Myocyte (in vitro differentiated cells): Measurements from ENCODE around the gene KCNQ1. TPM values are rescaled to one million over a fixed set of nuclear protein-coding genes. Genes with fewer than 3 reads are reported as not detected.
A peak's percentile ranks its signal among the peaks of the same experiment; 100 is the strongest.

ENCODE experiments used
- DNase-seq: peaks from one replicate; pipeline ENCODE4 v3.0.0-alpha.2; 2012; ENCODE audit warnings: low read depth
- total RNA-seq: library from RNA; depleted of rRNA; stranded (reverse); fragments of >200 nt; gene quantifications from 2 replicates; pipeline ENCODE4 v1.2.3, GENCODE V29; 2014

The KCNQ1 gene
- total RNA-seq, 1 donor from 2014 or later = 0.32 TPM

DNA sequence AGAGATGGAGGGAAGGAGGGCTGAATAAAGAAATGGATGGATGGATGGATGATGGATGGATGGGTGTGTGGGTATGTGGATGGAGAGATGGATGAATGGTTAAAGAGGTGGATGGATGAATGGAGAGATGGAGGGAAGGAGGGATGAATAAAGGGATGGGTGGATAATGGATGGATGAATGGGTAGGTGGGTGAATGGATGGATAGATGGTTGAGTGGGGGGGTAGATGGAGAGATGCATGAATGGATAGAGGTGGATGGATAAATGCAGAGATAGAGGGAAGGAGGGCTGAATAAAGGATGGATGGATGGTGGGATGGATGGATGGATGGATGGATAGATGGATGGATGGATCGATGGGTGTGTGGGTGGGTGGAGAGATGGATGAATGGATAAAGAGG is 369.2 kb downstream of the KCNQ1 start:
- DNase-seq = no peak

- DNase-seq = peak; percentile 47
These were observed 369.9 kb downstream of the KCNQ1 start for GRCh38 chr11:2814751-2815150.

- DNase-seq = no peak
These were observed 371.1 kb downstream of the KCNQ1 start for GRCh38 chr11:2815762-2816496.

DNA sequence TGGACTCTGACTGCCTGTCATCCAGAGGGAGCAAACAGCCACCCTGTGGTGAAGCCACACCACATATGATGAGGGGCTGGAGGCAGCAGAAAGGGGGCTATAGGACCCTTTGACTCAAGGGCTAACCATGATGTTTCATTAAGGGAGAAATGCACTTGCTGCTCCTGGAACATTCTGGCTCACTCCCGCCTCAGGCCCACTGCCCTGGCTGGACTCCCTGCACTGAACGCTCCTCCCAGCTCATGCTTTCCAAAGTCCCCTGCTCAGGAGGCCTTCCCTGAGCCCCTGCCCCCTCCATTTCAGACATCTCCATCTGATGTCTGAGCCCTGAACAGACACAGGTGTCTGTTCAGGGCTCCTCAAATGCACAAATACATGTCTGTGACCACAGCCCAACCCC is 371.7 kb downstream of the KCNQ1 start:
- no peak for DNase-seq

GRCh38 chr11:2816941-2817421 is 372.2 kb downstream of the KCNQ1 start:
- peak; percentile 67 for DNase-seq

DNA sequence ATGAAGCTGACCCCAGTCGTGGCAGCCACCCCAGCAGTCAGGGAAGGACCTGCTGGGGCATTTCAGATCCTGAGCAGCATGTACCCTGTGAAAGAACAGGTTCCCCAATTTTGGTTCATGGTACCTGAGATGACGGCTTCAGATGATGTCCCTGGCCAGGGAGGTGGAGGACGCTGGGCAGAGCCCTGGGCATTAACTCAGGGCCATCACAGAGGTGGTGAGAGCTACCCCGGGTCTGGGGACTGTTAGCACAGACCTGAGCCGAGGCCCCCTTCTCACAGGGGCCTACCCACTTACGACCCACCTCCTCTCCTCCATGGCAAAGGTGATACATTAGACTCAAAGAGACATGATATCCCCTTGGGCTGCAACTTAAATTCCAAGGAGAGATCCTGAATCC is 372.6 kb downstream of the KCNQ1 start:
- no peak for DNase-seq

- DNase-seq = no peak
These were observed 373.2 kb downstream of the KCNQ1 start for GRCh38 chr11:2818021-2818420.

DNA sequence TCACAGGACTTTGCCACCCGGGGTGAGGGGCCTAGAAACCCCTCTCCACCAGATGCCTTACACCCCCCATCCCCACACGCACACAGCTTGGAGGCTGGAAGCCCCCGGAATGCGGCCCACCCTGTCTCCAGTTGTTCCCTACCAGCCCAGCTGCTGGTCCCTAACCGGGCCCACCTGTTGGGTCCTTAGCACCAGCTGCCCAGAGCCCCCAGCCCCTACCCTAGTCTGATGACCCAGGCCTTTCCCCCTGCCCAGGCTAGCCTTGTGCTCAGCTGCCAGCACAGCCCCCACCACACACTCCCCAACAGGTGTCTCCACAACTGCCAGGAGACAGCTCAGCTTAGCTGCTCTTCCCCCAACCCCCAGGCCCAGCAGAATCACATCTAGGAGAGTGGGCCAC is 373.7 kb downstream of the KCNQ1 start:
- DNase-seq = peak; percentile 81

GRCh38 chr11:2819316-2819715 is 374.5 kb downstream of the KCNQ1 start:
- no peak for DNase-seq

DNA sequence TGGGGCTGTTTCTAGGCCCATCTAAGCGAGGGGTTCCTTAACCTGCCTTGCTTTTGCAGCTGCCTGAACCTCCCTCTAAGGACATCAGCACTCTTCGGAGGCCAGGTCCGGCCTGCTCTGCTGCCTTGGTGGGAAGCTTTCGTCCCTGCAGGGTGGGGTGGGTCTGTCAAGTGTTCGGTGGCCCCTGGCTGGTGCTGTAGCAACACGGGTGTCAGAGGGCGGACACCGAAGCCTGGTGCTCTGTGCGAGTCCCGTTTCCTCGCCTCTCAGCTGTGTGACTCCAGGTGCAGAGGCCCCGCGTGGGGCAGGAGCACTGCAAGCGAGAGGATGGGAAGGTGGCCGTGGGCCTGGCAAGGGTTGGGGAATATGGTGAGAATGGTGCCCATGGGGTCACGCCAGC is 376.2 kb downstream of the KCNQ1 start:
- no peak for DNase-seq

GRCh38 chr11:2821891-2822290 is 377.1 kb downstream of the KCNQ1 start:
- no peak for DNase-seq

GRCh38 chr11:2824851-2825250 is 380.0 kb downstream of the KCNQ1 start:
- no peak for DNase-seq

DNA sequence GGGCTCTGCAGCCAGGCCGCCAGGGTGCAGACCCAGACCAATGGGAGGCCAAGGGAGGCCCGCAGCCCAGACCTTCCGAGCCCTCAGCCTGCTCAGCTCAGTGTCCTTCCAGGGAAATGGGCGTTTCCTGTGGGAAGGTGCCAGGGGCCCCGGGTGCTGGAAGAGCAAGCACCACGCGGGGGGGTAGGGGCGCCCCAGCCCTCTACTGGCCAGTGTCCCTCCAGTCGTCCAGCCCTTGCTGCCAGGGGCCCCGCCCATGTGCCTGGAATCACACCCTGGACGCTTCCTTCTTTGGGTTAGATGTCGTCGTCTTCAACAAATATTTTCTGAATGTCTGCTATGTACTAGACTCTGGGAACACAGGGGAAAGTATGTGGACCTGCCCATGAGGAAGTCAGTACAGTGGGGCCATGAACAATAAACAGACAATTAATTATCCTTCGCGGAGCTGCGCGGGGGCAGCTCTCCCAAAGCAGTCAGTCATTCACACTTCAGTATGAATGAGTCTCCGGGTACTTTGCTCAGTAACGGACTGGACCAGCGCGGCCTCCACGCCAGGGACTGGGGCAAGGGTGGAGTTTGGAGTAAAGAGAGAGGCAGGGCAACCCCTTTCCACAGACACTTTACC is 380.6 kb downstream of the KCNQ1 start:
- peak; percentile 57 for DNase-seq

DNA sequence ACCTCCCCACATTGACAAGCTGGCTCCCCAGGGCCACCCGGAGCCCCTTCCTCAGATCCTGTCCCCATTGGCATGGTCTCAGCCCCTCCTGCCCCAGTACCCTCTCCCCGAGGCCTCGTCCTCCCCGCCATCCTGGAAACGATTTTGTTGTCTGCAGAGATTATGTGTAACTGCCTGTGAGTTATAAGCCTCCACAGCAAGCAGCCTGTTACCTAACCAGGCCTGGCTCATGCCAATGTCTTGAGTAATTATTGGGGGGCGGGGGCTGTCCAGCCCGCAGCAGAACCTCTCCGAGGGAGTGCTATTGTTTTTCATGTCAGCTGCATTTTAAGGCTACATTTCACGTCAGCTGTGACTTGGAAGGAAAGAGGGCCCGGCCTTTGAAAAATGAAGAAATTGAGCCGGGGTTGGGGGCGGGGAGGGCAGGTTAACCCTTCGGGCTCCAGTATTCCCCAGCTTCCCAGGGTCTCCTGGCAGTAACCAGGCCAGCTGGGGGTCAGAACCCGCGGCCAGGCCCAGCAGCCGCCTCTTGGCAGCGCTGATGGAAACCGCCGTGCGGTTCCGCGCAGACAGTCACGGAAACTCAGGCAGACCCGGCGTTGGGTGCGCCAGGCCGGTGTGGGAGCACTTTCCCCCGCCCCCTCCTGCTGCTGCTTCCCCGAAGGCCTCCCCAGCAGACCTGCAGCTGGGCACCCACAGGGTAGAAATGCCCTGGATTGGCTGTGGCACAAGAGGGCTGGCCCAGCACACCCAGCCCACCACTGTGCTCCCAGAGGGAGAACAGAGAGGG is 381.3 kb downstream of the KCNQ1 start:
- DNase-seq = peak; percentile 94

DNA sequence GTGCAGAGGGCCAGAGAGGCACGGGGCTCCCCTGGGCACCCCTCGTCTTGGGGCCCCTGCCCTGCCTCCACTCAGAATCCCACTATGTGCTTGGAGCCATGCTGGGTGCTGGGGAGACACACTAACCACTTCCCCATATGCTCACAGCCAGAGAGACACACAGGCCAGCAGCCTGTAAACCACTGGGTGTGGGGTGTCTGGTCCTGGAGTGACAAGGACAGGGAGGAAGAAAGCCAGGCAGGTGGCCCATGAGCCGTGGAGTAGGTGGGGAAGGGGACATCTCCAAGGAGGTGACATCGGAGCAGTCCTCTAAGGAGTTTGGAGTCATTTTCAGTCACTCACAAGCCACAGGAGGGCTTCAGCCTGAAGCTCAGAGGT is 381.9 kb downstream of the KCNQ1 start:
- DNase-seq = no peak

DNA sequence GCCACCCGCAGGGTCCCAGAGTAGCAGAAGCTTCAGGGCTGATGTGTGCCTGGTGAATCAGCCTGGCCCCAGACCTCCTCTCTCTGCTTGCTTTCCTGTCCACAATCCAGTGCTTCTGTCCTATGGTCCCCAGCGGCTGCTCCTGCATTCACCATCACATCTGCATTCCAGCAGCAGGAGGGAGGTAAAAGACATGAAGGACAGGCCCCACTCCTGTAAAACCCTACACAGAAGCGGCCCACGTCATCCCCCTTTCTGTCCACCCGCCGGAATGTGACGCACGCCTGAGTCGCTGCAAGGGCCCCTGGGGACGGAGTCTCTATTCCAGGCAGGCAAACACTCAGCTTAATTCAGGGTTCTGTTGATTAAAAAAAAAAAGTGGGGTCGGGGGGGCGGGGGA is 382.4 kb downstream of the KCNQ1 start:
- no peak for DNase-seq

DNA sequence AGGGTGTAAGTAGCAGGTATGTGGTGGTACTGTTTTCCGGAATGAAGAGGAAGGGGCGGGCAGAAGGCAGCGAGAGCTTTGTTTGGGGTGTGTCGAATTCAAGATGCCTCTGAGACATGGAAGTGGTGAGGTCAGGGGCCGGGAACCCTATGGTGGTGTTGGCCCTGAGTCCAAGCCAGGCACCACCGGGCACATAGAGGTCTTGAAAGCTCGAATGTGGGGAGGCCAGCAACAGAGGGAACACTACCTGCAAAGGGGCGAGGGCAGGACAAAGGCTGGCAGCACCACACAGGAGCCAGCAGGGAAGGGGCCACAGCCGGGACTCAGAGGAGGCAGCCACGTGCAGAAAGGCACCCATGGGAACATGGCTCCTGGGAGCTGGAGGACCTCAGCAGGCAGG is 383.0 kb downstream of the KCNQ1 start:
- DNase-seq = no peak

DNA sequence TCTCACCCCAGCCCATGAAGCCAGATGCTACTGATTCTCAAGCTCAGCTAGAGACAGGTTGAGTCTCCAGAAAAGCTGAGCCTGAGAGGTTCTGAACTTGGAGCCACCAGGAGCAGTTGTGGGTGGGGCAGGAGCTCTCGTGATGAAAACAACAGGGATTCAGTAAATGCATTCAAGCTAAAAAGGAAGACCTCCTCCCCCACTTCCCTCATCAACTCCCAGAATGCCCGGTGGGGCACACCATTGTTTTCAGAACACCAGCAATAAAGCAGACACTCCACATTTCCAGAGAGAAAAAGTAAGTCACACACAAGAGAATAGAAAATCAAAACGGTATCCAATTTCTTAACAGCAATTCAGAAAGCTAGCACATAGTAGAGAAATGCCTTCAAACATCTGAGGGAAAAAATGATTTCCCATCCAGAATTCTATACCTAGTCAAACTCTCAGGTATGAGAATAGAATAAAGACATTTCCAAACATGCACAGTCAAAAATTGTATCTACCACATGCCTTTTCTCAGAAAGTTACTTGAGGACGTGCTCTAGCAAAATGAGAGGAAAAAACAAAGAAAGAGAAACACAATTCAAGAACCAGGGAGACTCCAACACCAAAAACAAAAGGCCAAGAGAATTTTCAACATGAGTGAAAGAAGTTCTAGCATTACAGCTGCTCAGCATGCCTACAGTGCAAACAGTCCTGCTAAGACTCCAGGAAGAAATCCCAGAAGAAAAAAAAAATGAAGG is 383.9 kb downstream of the KCNQ1 start:
- no peak for DNase-seq

GRCh38 chr11:2830030-2830812 is 385.4 kb downstream of the KCNQ1 start:
- DNase-seq = no peak

DNA sequence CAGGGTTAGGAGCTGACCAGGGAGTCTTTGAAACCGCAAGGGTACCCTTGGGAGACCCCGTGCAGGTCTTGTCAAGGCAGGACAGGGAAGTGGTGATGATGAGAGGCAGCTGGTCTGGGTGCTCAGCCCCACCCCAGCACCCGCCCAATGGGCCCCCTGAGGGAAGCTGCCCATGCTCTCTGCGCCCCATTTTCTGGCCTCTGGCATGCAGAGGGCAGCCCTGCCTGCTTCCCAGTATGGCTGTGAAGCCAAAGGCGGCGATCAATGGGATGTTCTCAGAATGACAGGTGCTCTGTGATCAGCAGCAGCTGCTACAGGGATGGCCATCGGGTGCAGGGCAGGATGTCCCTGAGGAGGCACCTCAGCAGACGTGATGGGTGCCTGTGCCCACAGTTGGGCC is 386.1 kb downstream of the KCNQ1 start:
- no peak for DNase-seq
